ENCODE data around the gene VIL1.

- TF ChIP-seq REST (IDR thresholded peaks at IDR 0.05; ENCODE audit: borderline replicate concordance) = no peak
- TF ChIP-seq RAD21 (conservative IDR thresholded peaks at IDR 0.05) = no peak
Measured at GRCh38 chr2:218482651-218483050, 63.7 kb downstream of the VIL1 start.
